IMR-90 (cell line): Measurements from ENCODE around the gene FGB. TPM values are rescaled to one million over a fixed set of nuclear protein-coding genes. Genes with fewer than 3 reads are reported as not detected.

ENCODE experiments used
- ATAC-seq: fragments of 200-7000 bp; cut with Tn5 transposase; 2 replicates; pipeline ENCODE4 v1.9.1; 2020; ENCODE audit warnings: low read depth, mild to moderate bottlenecking, moderate library complexity
- BruUV-seq: library from RNA; stranded (reverse); fragments of 400-500 nt; replicated peaks from 2 replicates; lab custom pipeline; 2021; lab: Mats Ljungman, UMichigan
- CTCF ChIA-PET: fragments of 300-600 bp; formaldehyde crosslinking; extraction: SDS; loops from one replicate; lab custom pipeline; 2021; ENCODE audit warnings: antibody characterized with exemption; lab: Yijun Ruan, JAX
- POLR2A ChIA-PET: fragments of 300-600 bp; sonication (Branson Sonifier 250); formaldehyde crosslinking; loops from one replicate; lab custom pipeline; 2022; ENCODE audit warnings: antibody characterized with exemption; ENCODE audit not compliant: unreplicated experiment; lab: Charles Lee
- DNase-seq: peaks from one replicate; pipeline ENCODE4 v3.0.0; 2013
- H2AFZ ChIP-seq: replicated peaks from 2 replicates; pipeline ENCODE3; 2013; ENCODE audit warnings: low read length, mild to moderate bottlenecking; ENCODE audit not compliant: poor library complexity
- H2AK5ac ChIP-seq: 2 replicates; pipeline ENCODE4 v1.6.1; 2013; ENCODE audit warnings: low read depth, low read length, inconsistent platforms
- H2AK9ac ChIP-seq: replicated peaks from 2 replicates; pipeline ENCODE3; 2013; ENCODE audit warnings: mild to moderate bottlenecking, low read depth, low read length, moderate library complexity; ENCODE audit not compliant: poor library complexity
- H2BK120ac ChIP-seq: 2 replicates; pipeline ENCODE4 v1.6.1; 2013; ENCODE audit warnings: low read depth, low read length, inconsistent platforms
- H2BK15ac ChIP-seq: 3 replicates; pipeline ENCODE4 v1.6.1; 2013; ENCODE audit warnings: low read depth, low read length, inconsistent platforms
- H2BK20ac ChIP-seq: 2 replicates; pipeline ENCODE4 v1.6.1; 2013; ENCODE audit warnings: low read depth, mild to moderate bottlenecking, inconsistent platforms, low read length, moderate library complexity
- H2BK5ac ChIP-seq: 2 replicates; pipeline ENCODE4 v1.6.1; 2013; ENCODE audit warnings: mild to moderate bottlenecking, low read depth, low read length, inconsistent platforms; ENCODE audit not compliant: poor library complexity, severe bottlenecking
- H3K14ac ChIP-seq: replicated peaks from 2 replicates; pipeline ENCODE4 v1.6.1; 2013; ENCODE audit warnings: low read depth, low read length, inconsistent platforms
- H3K18ac ChIP-seq: 2 replicates; pipeline ENCODE4 v1.6.1; 2013; ENCODE audit warnings: low read depth, low read length, control low read depth
- H3K23ac ChIP-seq: 2 replicates; pipeline ENCODE4 v1.6.1; 2013; ENCODE audit warnings: low read depth, low read length, inconsistent platforms
- H3K27ac ChIP-seq: 2 replicates; pipeline ENCODE4 v1.5.1; 2013; ENCODE audit warnings: mild to moderate bottlenecking, control low read depth, low read length; ENCODE audit not compliant: insufficient read depth
- H3K27me3 ChIP-seq: 2 replicates; pipeline ENCODE4 v1.6.1; 2013; ENCODE audit warnings: low read length; ENCODE audit not compliant: control insufficient read depth, insufficient read depth
- H3K36me3 ChIP-seq: 2 replicates; pipeline ENCODE4 v1.6.1; 2013; ENCODE audit warnings: low read length, mixed read lengths; ENCODE audit not compliant: control insufficient read depth, insufficient read depth
- H3K4ac ChIP-seq: 2 replicates; pipeline ENCODE4 v1.6.1; 2013; ENCODE audit warnings: low read depth, low read length, inconsistent platforms
- H3K4me1 ChIP-seq: 2 replicates; pipeline ENCODE4 v1.6.1; 2013; ENCODE audit warnings: low read length, mixed read lengths; ENCODE audit not compliant: control insufficient read depth, insufficient read depth
- H3K4me2 ChIP-seq: 2 replicates; pipeline ENCODE4 v1.6.1; 2013; ENCODE audit warnings: low read depth, mild to moderate bottlenecking, control low read depth, low read length, moderate library complexity
- H3K4me3 ChIP-seq: 2 replicates; pipeline ENCODE4 v1.5.1; 2013; ENCODE audit warnings: low read depth, mild to moderate bottlenecking, control low read depth, low read length, moderate library complexity; ENCODE audit not compliant: insufficient read depth
- H3K56ac ChIP-seq: 2 replicates; pipeline ENCODE4 v1.6.1; 2013; ENCODE audit warnings: low read length, inconsistent platforms; ENCODE audit not compliant: insufficient read depth; ENCODE audit errors: extremely low read depth
- H3K79me1 ChIP-seq, 2 experiments: 2 replicates each; pipeline ENCODE4 v1.6.1; 2013; ENCODE audit warnings: low read length in 2 of 2, inconsistent platforms in 1 of 2, low read depth in 1 of 2
- H3K9ac ChIP-seq: 2 replicates; pipeline ENCODE4 v1.6.1; 2013; ENCODE audit warnings: low read depth, low read length, control low read depth
- H3K9me1 ChIP-seq: 2 replicates; pipeline ENCODE4 v1.6.1; 2013; ENCODE audit warnings: low read length, inconsistent platforms; ENCODE audit not compliant: insufficient read depth
- H3K9me3 ChIP-seq: 2 replicates; pipeline ENCODE4 v1.6.1; 2013; ENCODE audit warnings: low read length; ENCODE audit not compliant: control insufficient read depth, insufficient read depth
- H4K20me1 ChIP-seq: 2 replicates; pipeline ENCODE4 v1.6.1; 2013; ENCODE audit warnings: low read length, inconsistent platforms; ENCODE audit not compliant: insufficient read depth
- H4K5ac ChIP-seq: 2 replicates; pipeline ENCODE4 v1.6.1; 2013; ENCODE audit warnings: mild to moderate bottlenecking, low read depth, low read length, control low read depth
- H4K8ac ChIP-seq, 2 experiments: 2 replicates each; pipeline ENCODE4 v1.6.1; 2013; ENCODE audit warnings: low read depth in 2 of 2, low read length in 2 of 2, control low read depth in 1 of 2, inconsistent platforms in 1 of 2
- H4K91ac ChIP-seq: 2 replicates; pipeline ENCODE4 v1.6.1; 2013; ENCODE audit warnings: low read depth, low read length, inconsistent platforms; ENCODE audit not compliant: insufficient read depth
- CEBPB ChIP-seq: IDR thresholded peaks from 2 replicates; pipeline ENCODE4 v1.6.1; 2012; ENCODE audit warnings: low read depth, low read length, improper control_type of control experiment
- CHD1 ChIP-seq: IDR thresholded peaks from 2 replicates; pipeline ENCODE4 v1.6.1; 2012; ENCODE audit warnings: low read depth, low read length, improper control_type of control experiment
- ELK1 ChIP-seq: fragments of 150-350 bp; IDR thresholded peaks from 2 replicates; pipeline ENCODE4 v1.6.1; 2016; ENCODE audit warnings: low read depth, mild to moderate bottlenecking, low read length, moderate library complexity, borderline replicate concordance
- FOS ChIP-seq: fragments of 150-350 bp; IDR thresholded peaks from 2 replicates; pipeline ENCODE4 v1.6.1; 2016; ENCODE audit warnings: low read depth, low read length
- MAFK ChIP-seq: IDR thresholded peaks from 2 replicates; pipeline ENCODE4 v1.6.1; 2012; ENCODE audit warnings: low read depth, low read length, improper control_type of control experiment
- MAZ ChIP-seq: IDR thresholded peaks from 2 replicates; pipeline ENCODE4 v1.6.1; 2012; ENCODE audit warnings: low read depth, mild to moderate bottlenecking, low read length, improper control_type of control experiment, moderate library complexity, borderline replicate concordance
- MXI1 ChIP-seq: IDR thresholded peaks from 2 replicates; pipeline ENCODE4 v1.6.1; 2012; ENCODE audit warnings: low read depth, mild to moderate bottlenecking, low read length, moderate library complexity, borderline replicate concordance
- NFE2L2 ChIP-seq: fragments of 150-350 bp; IDR thresholded peaks from 2 replicates; pipeline ENCODE4 v1.6.1; 2016; ENCODE audit warnings: low read depth, mild to moderate bottlenecking, low read length
- RAD21 ChIP-seq: IDR thresholded peaks from 2 replicates; pipeline ENCODE4 v1.6.1; 2012; ENCODE audit warnings: low read length, improper control_type of control experiment
- RCOR1 ChIP-seq: IDR thresholded peaks from 2 replicates; pipeline ENCODE4 v1.6.1; 2012; ENCODE audit warnings: mild to moderate bottlenecking, low read length, improper control_type of control experiment; ENCODE audit not compliant: insufficient replicate concordance
- SMC3 ChIP-seq: fragments of 150-350 bp; IDR thresholded peaks from 2 replicates; pipeline ENCODE4 v1.6.1; 2016; ENCODE audit warnings: low read depth, mild to moderate bottlenecking, antibody characterized with exemption, low read length, moderate library complexity
- USF2 ChIP-seq: fragments of 150-350 bp; IDR thresholded peaks from 2 replicates; pipeline ENCODE4 v1.6.1; 2017; ENCODE audit warnings: mild to moderate bottlenecking, antibody characterized with exemption, low read length, low read depth
- WGBS, 2 experiments: methylation state at CpG; one replicate each; pipeline versions ENCODE4 v1.1.5 to v1.1.7; 2013; ENCODE audit warnings: missing lambda C conversion rate in 2 of 2; ENCODE audit not compliant: insufficient read length in 1 of 2; ENCODE audit errors: extremely low coverage in 2 of 2; 5-methylcytosine and 5-hydroxymethylcytosine counted together
- dilution Hi-C: fragments of 300-500 bp; cut with HindIII; formaldehyde crosslinking; loops from one replicate; pipeline ENCODE4 v1.14.3; 2018; ENCODE audit warnings: low sequenced_read_pairs; ENCODE audit not compliant: unreplicated experiment
- in situ Hi-C: fragments of 300-500 bp; cut with MboI; formaldehyde crosslinking; loops from 3 replicates; pipeline ENCODE4 v1.14.3; 2019; ENCODE audit warnings: low sequenced_read_pairs, inconsistent platforms, mixed read lengths
- intact Hi-C: fragments of 100-400 bp; cut with micrococcal nuclease; formaldehyde crosslinking; loops from 2 replicates; pipeline ENCODE4 v1.10.0; 2022
- polyA plus RNA-seq, 3 experiments: library from polyadenylated mRNA; depleted of rRNA; stranded (reverse); fragments of >200 nt; gene quantifications; 2 replicates each; pipeline ENCODE4 v1.2.3, GENCODE V29; 2012; ENCODE audit warnings: low replicate concordance in 1 of 3
- total RNA-seq: library from RNA; depleted of rRNA; stranded (reverse); fragments of >200 nt; gene quantifications from 2 replicates; pipeline ENCODE4 v1.2.3, GENCODE V29; 2012
- TF ChIP-seq, protein P1 (sequence below): conservative IDR thresholded peaks from 2 replicates; pipeline ENCODE4 v1.5.1; 2012; ENCODE audit warnings: mild to moderate bottlenecking, low read depth, low read length, improper control_type of control experiment

Gene FGB
- total and polyA plus RNA-seq, 2 of the 4 experiments (the other 2 are of a cell fraction), result not detected

DNA sequence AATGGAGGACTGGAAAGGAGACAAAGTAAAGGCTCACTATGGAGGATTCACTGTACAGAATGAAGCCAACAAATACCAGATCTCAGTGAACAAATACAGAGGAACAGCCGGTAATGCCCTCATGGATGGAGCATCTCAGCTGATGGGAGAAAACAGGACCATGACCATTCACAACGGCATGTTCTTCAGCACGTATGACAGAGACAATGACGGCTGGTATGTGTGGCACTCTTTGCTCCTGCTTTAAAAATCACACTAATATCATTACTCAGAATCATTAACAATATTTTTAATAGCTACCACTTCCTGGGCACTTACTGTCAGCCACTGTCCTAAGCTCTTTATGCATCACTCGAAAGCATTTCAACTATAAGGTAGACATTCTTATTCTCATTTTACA, 6.8 kb downstream of the FGB start:
- no peak overlapping the region for H4K91ac ChIP-seq
- no peak overlapping the region for H2AFZ ChIP-seq
- no peak overlapping the region for H3K4me2 ChIP-seq
- H4K5ac ChIP-seq, result no peak overlapping the region
- no peak overlapping the region for H2AK9ac ChIP-seq
- dilution Hi-C loops, result no loop called here
- no peak overlapping the region for H2BK120ac ChIP-seq
- in situ Hi-C loops, result loop anchor here (25.0 kb wide), 1 partner anchor 793 kb away; no protein-coding TSS in a partner anchor
- H2BK5ac ChIP-seq, result no peak overlapping the region
- H3K4me3 ChIP-seq, result no peak overlapping the region
- no peak overlapping the region for H3K14ac ChIP-seq
- ATAC-seq (no peak), DNase-seq (no peak)
- intact Hi-C loops, result no loop called here
- H2AK5ac ChIP-seq, result no peak overlapping the region
- no peak overlapping the region for H3K27ac ChIP-seq
- H3K4ac ChIP-seq, result no peak overlapping the region
- POLR2A ChIA-PET, result no interaction called here
- BruUV-seq, result no TSS peak
- no peak overlapping the region for H3K56ac ChIP-seq
- no peaks in the 10 kb centered on the region for H3K79me1 ChIP-seq
- H2BK15ac ChIP-seq, result no peak overlapping the region
- TF ChIP-seq USF2 (no peak), RAD21 (no peak), CHD1 (no peak), ELK1 (no peak), RCOR1 (no peak), MXI1 (no peak), MAZ (no peak), FOS (no peak), NFE2L2 (no peak), MAFK (no peak), SMC3 (no peak), CEBPB (no peak)
- TF ChIP-seq, protein P1, sequence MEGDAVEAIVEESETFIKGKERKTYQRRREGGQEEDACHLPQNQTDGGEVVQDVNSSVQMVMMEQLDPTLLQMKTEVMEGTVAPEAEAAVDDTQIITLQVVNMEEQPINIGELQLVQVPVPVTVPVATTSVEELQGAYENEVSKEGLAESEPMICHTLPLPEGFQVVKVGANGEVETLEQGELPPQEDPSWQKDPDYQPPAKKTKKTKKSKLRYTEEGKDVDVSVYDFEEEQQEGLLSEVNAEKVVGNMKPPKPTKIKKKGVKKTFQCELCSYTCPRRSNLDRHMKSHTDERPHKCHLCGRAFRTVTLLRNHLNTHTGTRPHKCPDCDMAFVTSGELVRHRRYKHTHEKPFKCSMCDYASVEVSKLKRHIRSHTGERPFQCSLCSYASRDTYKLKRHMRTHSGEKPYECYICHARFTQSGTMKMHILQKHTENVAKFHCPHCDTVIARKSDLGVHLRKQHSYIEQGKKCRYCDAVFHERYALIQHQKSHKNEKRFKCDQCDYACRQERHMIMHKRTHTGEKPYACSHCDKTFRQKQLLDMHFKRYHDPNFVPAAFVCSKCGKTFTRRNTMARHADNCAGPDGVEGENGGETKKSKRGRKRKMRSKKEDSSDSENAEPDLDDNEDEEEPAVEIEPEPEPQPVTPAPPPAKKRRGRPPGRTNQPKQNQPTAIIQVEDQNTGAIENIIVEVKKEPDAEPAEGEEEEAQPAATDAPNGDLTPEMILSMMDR, result no peak
- H3K9me3 ChIP-seq, result no peaks in the 10 kb centered on the region
- no peaks in the 10 kb centered on the region; the same call in 1 of the 2 replicates for H3K4me1 ChIP-seq
- H4K20me1 ChIP-seq, result no peaks in the 10 kb centered on the region
- no peaks in the 10 kb centered on the region for H3K36me3 ChIP-seq
- H4K8ac ChIP-seq, result no peak overlapping the region
- CTCF ChIA-PET, result interaction anchor here (1.0 to 1.3 kb wide), 2 partner anchors 11 to 49 kb away, joined by 3 to 4 read pairs; no protein-coding TSS in a partner anchor
- WGBS, 2 experiments, result no CpG with 5 or more reads among the region's 5 CpGs
- no peak overlapping the region for H3K23ac ChIP-seq
- no peaks in the 10 kb centered on the region for H3K9me1 ChIP-seq
- H2BK20ac ChIP-seq, result no peak overlapping the region
- no peaks in the 10 kb centered on the region; the same call in 1 of the 2 replicates for H3K27me3 ChIP-seq
- H3K9ac ChIP-seq, result no peak overlapping the region
- no peak overlapping the region for H3K18ac ChIP-seq
